Cardiac muscle cell (in vitro differentiated cells and primary cell): ENCODE results near the gene SMIM12. TPM values are rescaled to one million over a fixed set of nuclear protein-coding genes. Genes with fewer than 3 reads are reported as not detected.

Experiments used
- DNase-seq, 2 donors: peaks; one replicate each; pipeline versions ENCODE4 v3.0.0 to v3.0.0-alpha.2; 2010 to 2017; ENCODE audit warnings: low read depth in 1 of 2, low spot score in 1 of 2
- H3K27ac ChIP-seq: fragments of 200-600 bp; sonication (generic); 2 replicates; pipeline ENCODE4 v1.5.1; 2016
- H3K27me3 ChIP-seq: fragments of 200-600 bp; sonication (generic); 2 replicates; pipeline ENCODE4 v1.6.0; 2016; ENCODE audit warnings: control low read depth
- H3K36me3 ChIP-seq: fragments of 200-600 bp; sonication (generic); 2 replicates; pipeline ENCODE4 v1.5.1; 2016; ENCODE audit warnings: control low read depth
- H3K4me1 ChIP-seq: fragments of 200-600 bp; sonication (generic); 2 replicates; pipeline ENCODE4 v1.8.1; 2017; ENCODE audit warnings: low read depth, mild to moderate bottlenecking, mixed run types
- H3K4me3 ChIP-seq: fragments of 200-600 bp; sonication (generic); 2 replicates; pipeline ENCODE4 v1.5.1; 2016; ENCODE audit warnings: mild to moderate bottlenecking
- H3K9me3 ChIP-seq: fragments of 200-600 bp; sonication (generic); 2 replicates; pipeline ENCODE4 v1.5.1; 2017; ENCODE audit warnings: low read depth, mild to moderate bottlenecking, control low read depth
- polyA plus RNA-seq: library from polyadenylated mRNA; unstranded; fragments of >200 nt; fragmentation: Nextera tagmentation; extraction: Ambion mirVana; gene quantifications from 2 replicates; pipeline ENCODE4 v1.2.1, GENCODE V29; 2016
- total RNA-seq: library from RNA; depleted of rRNA; stranded (reverse); fragments of >200 nt; gene quantifications from 2 replicates; pipeline ENCODE4 v1.2.3, GENCODE V29; 2016
- TF ChIP-seq, protein P1 (sequence below): IDR thresholded peaks from 2 replicates; pipeline ENCODE4 v1.5.1; 2012; ENCODE audit warnings: low read depth, mild to moderate bottlenecking, low read length

Gene SMIM12
- total and polyA plus RNA-seq, 2 experiments from 2014 or later = 15.4 to 61.2 TPM

DNA sequence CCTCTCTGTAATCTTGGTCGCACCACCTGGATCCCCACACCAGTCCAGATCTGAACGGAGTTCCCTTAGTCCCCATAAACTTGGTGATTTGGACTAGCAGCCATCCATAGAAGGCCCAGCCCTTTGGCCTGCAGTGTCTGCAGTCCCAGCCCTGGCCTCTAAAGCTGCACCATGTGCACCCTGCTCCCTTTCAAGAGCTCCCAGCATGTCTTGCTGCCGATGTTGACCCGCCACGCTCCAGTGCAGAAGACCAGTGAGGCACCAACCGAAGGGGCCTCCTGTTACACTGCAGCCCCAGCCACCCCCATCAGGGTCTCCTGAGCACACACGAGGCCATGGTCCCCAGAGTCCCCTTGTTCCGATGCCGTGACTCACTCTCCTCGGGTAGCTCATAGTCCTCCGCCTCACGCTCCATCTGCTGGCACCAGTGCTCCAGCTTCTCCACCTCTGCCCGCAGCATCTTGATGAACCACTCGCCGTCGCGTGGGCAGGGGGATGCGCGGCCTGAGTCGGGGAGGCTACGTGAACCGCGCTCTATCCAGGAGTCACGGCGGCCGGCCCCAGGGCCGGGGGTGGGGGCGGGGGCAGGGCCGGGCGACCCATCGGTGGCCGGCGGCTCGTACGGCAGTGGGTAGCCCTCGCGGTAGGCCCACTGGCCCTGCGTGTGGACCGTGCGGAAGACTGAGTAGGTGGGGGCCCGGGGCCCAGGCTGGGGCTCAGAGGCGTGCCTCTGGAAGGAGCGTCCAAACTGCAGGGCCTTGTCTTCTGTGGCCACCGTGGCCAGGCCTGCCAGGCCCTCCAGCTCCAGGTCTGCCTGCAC lies 8.9 kb upstream of the SMIM12 start:
- no peaks in the 10 kb centered on the region for H3K4me1 ChIP-seq
- H3K9me3 ChIP-seq = no peaks in the 10 kb centered on the region
- H3K27me3 ChIP-seq = peaks cover 35% of the 10 kb centered on the region
- no peaks in the 10 kb centered on the region for H3K36me3 ChIP-seq
- DNase-seq = no peak
- H3K27ac ChIP-seq = no peak overlapping the region
- H3K4me3 ChIP-seq = no peak overlapping the region
- TF ChIP-seq, protein P1, sequence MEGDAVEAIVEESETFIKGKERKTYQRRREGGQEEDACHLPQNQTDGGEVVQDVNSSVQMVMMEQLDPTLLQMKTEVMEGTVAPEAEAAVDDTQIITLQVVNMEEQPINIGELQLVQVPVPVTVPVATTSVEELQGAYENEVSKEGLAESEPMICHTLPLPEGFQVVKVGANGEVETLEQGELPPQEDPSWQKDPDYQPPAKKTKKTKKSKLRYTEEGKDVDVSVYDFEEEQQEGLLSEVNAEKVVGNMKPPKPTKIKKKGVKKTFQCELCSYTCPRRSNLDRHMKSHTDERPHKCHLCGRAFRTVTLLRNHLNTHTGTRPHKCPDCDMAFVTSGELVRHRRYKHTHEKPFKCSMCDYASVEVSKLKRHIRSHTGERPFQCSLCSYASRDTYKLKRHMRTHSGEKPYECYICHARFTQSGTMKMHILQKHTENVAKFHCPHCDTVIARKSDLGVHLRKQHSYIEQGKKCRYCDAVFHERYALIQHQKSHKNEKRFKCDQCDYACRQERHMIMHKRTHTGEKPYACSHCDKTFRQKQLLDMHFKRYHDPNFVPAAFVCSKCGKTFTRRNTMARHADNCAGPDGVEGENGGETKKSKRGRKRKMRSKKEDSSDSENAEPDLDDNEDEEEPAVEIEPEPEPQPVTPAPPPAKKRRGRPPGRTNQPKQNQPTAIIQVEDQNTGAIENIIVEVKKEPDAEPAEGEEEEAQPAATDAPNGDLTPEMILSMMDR = no peak

DNA sequence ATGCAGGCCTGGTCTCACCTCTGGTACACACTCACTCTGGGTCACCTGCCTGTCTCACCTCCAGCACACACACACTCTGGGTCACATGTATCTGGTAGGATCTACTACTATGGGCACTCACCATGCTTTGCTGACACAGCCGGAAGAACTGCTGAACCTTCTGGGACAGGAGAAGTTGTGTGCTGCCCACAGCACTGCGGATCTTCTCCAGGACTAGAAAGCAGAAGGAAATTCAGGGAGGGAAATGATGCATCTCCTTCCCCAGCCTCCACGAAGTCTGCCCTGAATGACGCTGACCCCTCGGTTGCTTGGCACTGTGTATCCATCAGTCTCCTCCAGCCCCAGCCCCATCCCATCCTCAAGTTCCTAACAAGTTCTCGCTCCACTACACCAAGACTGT lies 7.9 kb upstream of the SMIM12 start:
- Histone ChIP-seq H3K4me3 (no peak overlapping the region), H3K9me3 (no peaks in the 10 kb centered on the region), H3K36me3 (no peaks in the 10 kb centered on the region), H3K4me1 (no peaks in the 10 kb centered on the region), H3K27ac (no peak overlapping the region), H3K27me3 (peaks cover 42% of the 10 kb centered on the region)
- no peak for DNase-seq
- TF ChIP-seq, protein P1 = no peak

GRCh38 chr1:34866762-34867109 lies 7.2 kb upstream of the SMIM12 start:
- no peak for DNase-seq
- H3K4me1 ChIP-seq = no peaks in the 10 kb centered on the region
- TF ChIP-seq, protein P1 = no peak
- H3K27me3 ChIP-seq = peaks cover 44% of the 10 kb centered on the region
- H3K4me3 ChIP-seq = peak overlapping the region; percentile 42
- no peaks in the 10 kb centered on the region for H3K36me3 ChIP-seq
- H3K27ac ChIP-seq = no peak overlapping the region
- no peaks in the 10 kb centered on the region for H3K9me3 ChIP-seq

GRCh38 chr1:34865981-34866761 lies 6.6 kb upstream of the SMIM12 start:
- no peaks in the 10 kb centered on the region for H3K4me1 ChIP-seq
- TF ChIP-seq, protein P1 = peak; percentile 92
- no peak overlapping the region for H3K27ac ChIP-seq
- H3K36me3 ChIP-seq = no peaks in the 10 kb centered on the region
- peak; percentile 80 to 81 for DNase-seq
- no peaks in the 10 kb centered on the region for H3K9me3 ChIP-seq
- H3K27me3 ChIP-seq = peaks cover 49% of the 10 kb centered on the region
- peak overlapping the region; percentile 42 for H3K4me3 ChIP-seq

DNA sequence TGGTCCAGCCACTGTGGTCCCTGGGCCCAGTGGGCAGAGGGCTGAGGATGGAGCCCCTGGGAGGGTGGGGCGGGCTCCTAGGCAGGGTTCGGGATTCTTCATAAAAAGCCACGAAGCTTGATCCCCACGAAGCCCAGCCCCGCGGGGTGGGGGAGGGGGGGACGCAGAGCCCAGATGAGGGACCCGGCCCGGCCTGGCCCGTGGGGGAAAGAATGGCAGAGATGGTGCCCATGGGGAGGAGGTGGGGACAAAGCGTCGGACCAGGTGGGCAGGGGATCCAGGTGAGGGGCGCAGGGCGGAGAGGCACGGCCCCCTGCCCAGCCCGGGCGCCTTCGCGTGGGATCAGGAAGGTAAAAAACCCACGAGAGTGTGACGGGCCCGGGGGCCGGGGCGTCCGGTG lies 6.0 kb upstream of the SMIM12 start:
- no peak overlapping the region for H3K27ac ChIP-seq
- H3K9me3 ChIP-seq = no peaks in the 10 kb centered on the region
- TF ChIP-seq, protein P1 = no peak
- peak overlapping the region; percentile 42 for H3K4me3 ChIP-seq
- DNase-seq = no peak
- no peaks in the 10 kb centered on the region for H3K4me1 ChIP-seq
- H3K36me3 ChIP-seq = no peaks in the 10 kb centered on the region
- H3K27me3 ChIP-seq = peaks cover 49% of the 10 kb centered on the region
